K562 (cell line): ENCODE data around the gene SHB. TPM values are rescaled to one million over a fixed set of nuclear protein-coding genes. Genes with fewer than 3 reads are reported as not detected.

Source experiments
- ATAC-seq: fragments of 200-7000 bp; cut with Tn5 transposase; 3 replicates; pipeline ENCODE4 v1.9.1; 2020; ENCODE audit warnings: moderate library complexity
- BruUV-seq: library from RNA; stranded (reverse); fragments of 400-500 nt; replicated peaks from 2 replicates; lab custom pipeline; 2021; lab: Mats Ljungman, UMichigan
- CTCF ChIA-PET: fragments of 300-600 bp; formaldehyde crosslinking; extraction: SDS; loops from one replicate; lab custom pipeline; 2021; ENCODE audit warnings: low intra/inter-chr PET ratio; lab: Yijun Ruan, JAX
- POLR2A ChIA-PET: fragments of 300-600, 350-650 bp; sonication (Branson Sonifier 250); formaldehyde crosslinking; extraction: SDS; loops from one replicate; lab custom pipeline; 2021; ENCODE audit warnings: antibody characterized with exemption, inconsistent platforms; lab: Yijun Ruan, JAX
- DNase-seq, 4 experiments: peaks; one replicate each; pipeline versions ENCODE4 v3.0.0 to v3.0.0-alpha.2; 2011 to 2018; ENCODE audit warnings: low spot score in 3 of 4, mixed read lengths in 3 of 4; ENCODE audit errors: extremely low read depth in 1 of 4
- FAIRE-seq: peaks from 2 replicates; lab custom pipeline; 2011; peaks lifted over from hg19 to GRCh38; lab: Jason Lieb, UNC
- H2AFZ ChIP-seq: 2 replicates; pipeline ENCODE4 v1.6.0; 2011; ENCODE audit warnings: low read depth, low read length, control low read depth, inconsistent platforms
- H3K27ac ChIP-seq: fragments of 200-600 bp; 3 replicates; pipeline ENCODE4 v1.8.0; 2011; ENCODE audit warnings: low read depth, mild to moderate bottlenecking, control low read depth, inconsistent platforms, low read length, moderate library complexity, mixed read lengths; ENCODE audit errors: extremely low read depth
- H3K27me3 ChIP-seq, 2 experiments: fragments of 300-600 bp in 1 of 2; 2 replicates in 1 of 2; 3 replicates in 1 of 2; pipeline versions ENCODE4 v1.6.0 to v1.8.0; 2011; ENCODE audit warnings: inconsistent platforms in 2 of 2, low read length in 2 of 2, mild to moderate bottlenecking in 1 of 2, mixed read lengths in 1 of 2, moderate library complexity in 1 of 2; ENCODE audit not compliant: control insufficient read depth in 2 of 2, insufficient read depth in 2 of 2
- H3K36me3 ChIP-seq: fragments of 300-600 bp; 3 replicates; pipeline ENCODE4 v1.8.0; 2011; ENCODE audit warnings: mild to moderate bottlenecking, low read length, inconsistent platforms; ENCODE audit not compliant: control insufficient read depth, insufficient read depth
- H3K4me1 ChIP-seq, 2 experiments: fragments of 200-600 bp in 1 of 2; replicated peaks in 1 of 2; 2 replicates in 1 of 2; 3 replicates in 1 of 2; pipeline versions ENCODE4 v1.5.1 to v1.8.0; 2011; ENCODE audit warnings: inconsistent platforms in 2 of 2, low read length in 2 of 2, mild to moderate bottlenecking in 1 of 2, mixed read lengths in 1 of 2, moderate library complexity in 1 of 2; ENCODE audit not compliant: control insufficient read depth in 2 of 2, insufficient read depth in 2 of 2
- H3K4me2 ChIP-seq: 2 replicates; pipeline ENCODE4 v1.6.1; 2011; ENCODE audit warnings: low read length, control low read depth, inconsistent platforms, mixed read lengths; ENCODE audit not compliant: insufficient read depth
- H3K4me3 ChIP-seq: fragments of 200-600 bp; sonication (generic), shearing (Covaris generic); 2 replicates; pipeline ENCODE4 v1.5.1; 2016; ENCODE audit warnings: control low read depth, inconsistent platforms
- H3K79me2 ChIP-seq: fragments of 200-600 bp; 3 replicates; pipeline ENCODE4 v1.8.0; 2011; ENCODE audit warnings: low read length, inconsistent platforms; ENCODE audit not compliant: control insufficient read depth, insufficient read depth
- H3K9ac ChIP-seq, 2 experiments: 2 replicates each; pipeline versions ENCODE4 v1.6.0 to v1.6.1; 2011; ENCODE audit warnings: low read depth in 2 of 2, low read length in 2 of 2, control low read depth in 1 of 2, inconsistent platforms in 1 of 2, mild to moderate bottlenecking in 1 of 2, mixed read lengths in 1 of 2; ENCODE audit not compliant: insufficient read depth in 1 of 2
- H3K9me1 ChIP-seq: one replicate; pipeline ENCODE4 v1.6.0; 2011; ENCODE audit warnings: inconsistent platforms, mild to moderate bottlenecking, low read length, moderate library complexity; ENCODE audit not compliant: control insufficient read depth, insufficient read depth
- H3K9me3 ChIP-seq: replicated peaks from 2 replicates; pipeline ENCODE4 v1.5.1; 2011; ENCODE audit warnings: low read depth, low read length, inconsistent platforms; ENCODE audit not compliant: control insufficient read depth, insufficient read depth
- H4K20me1 ChIP-seq: replicated peaks from 2 replicates; pipeline ENCODE4 v1.6.1; 2011; ENCODE audit warnings: low read length, inconsistent platforms, mixed read lengths; ENCODE audit not compliant: control insufficient read depth, insufficient read depth
- EGR1 ChIP-seq: fragments of 450-650 bp; conservative IDR thresholded peaks from 2 replicates; pipeline ENCODE4 v1.6.1; 2017; ENCODE audit warnings: mild to moderate bottlenecking
- NFE2L1 ChIP-seq: fragments of 450-650 bp; IDR thresholded peaks from 2 replicates; pipeline ENCODE4 v1.6.1; 2016; ENCODE audit warnings: missing genetic modification characterization, low read depth, mild to moderate bottlenecking, missing compliant biosample characterization, moderate library complexity, borderline replicate concordance
- RAD51 ChIP-seq: fragments of 450-650 bp; IDR thresholded peaks from 2 replicates; pipeline ENCODE4 v1.7.1; 2016; ENCODE audit warnings: low read depth, mild to moderate bottlenecking, borderline replicate concordance
- RFX1 ChIP-seq: fragments of 450-650 bp; IDR thresholded peaks from 2 replicates; pipeline ENCODE4 v1.6.1; 2016; ENCODE audit warnings: mild to moderate bottlenecking, moderate library complexity
- SRF ChIP-seq, 2 experiments: fragments of 250-450, 450-650 bp in 1 of 2; sonication (Bioruptor Pico) in 1 of 2; sonication (generic) in 1 of 2; formaldehyde crosslinking; IDR thresholded peaks; 2 replicates each; pipeline versions ENCODE4 v1.5.0 to v1.5.1; 2020 to 2022; ENCODE audit warnings: mild to moderate bottlenecking in 1 of 2, missing genetic modification reagents in 1 of 2
- WGBS: fragments of 100-300 bp; shearing (Covaris generic); methylation state at CpG from one replicate; pipeline ENCODE4 v1.1.6; 2016; ENCODE audit warnings: low coverage, mixed read lengths; ENCODE audit not compliant: insufficient coverage; ENCODE audit errors: missing lambda C conversion rate; 5-methylcytosine and 5-hydroxymethylcytosine counted together
- in situ Hi-C: fragments of 300-500 bp; cut with MboI; formaldehyde crosslinking; loops from 4 replicates; pipeline ENCODE4 v1.15.0; 2018; ENCODE audit warnings: inconsistent platforms, mixed read lengths
- intact Hi-C: fragments of 100-400 bp; cut with micrococcal nuclease; formaldehyde crosslinking; loops from 2 replicates; pipeline ENCODE4 v1.14.2; 2022
- polyA plus RNA-seq, 8 experiments: library from polyadenylated mRNA; depleted of rRNA in 4 of 8; stranded (reverse) in 5 of 8; unstranded in 3 of 8; fragments of >200 nt; fragmentation: Nextera tagmentation in 2 of 8; fragmentation: Illumina TruSeq in 1 of 8; extraction: Ambion mirVana in 2 of 8; extraction: Trizol in 1 of 8; gene quantifications; 2 replicates each; pipeline versions ENCODE4 v1.2.1 to v1.2.3, GENCODE V29; 2011 to 2014; ENCODE audit warnings: inconsistent platforms in 1 of 8, missing spikeins in 1 of 8
- total RNA-seq, 7 experiments: library from RNA; depleted of rRNA in 6 of 7; stranded (reverse); fragments of >200 nt in 6 of 7; fragmentation: Illumina TruSeq in 2 of 7; extraction: Trizol in 2 of 7; gene quantifications; 2 replicates each; pipeline versions ENCODE4 v1.2.1 to v1.2.3, GENCODE V29; 2011 to 2021; ENCODE audit warnings: low replicate concordance in 1 of 7

Gene SHB
- total and polyA plus RNA-seq, 9 of the 15 experiments (the other 6 are each of a cell fraction or from before 2014, with no cell fraction given): 0.78 to 16.0 (median 5.3) TPM

DNA sequence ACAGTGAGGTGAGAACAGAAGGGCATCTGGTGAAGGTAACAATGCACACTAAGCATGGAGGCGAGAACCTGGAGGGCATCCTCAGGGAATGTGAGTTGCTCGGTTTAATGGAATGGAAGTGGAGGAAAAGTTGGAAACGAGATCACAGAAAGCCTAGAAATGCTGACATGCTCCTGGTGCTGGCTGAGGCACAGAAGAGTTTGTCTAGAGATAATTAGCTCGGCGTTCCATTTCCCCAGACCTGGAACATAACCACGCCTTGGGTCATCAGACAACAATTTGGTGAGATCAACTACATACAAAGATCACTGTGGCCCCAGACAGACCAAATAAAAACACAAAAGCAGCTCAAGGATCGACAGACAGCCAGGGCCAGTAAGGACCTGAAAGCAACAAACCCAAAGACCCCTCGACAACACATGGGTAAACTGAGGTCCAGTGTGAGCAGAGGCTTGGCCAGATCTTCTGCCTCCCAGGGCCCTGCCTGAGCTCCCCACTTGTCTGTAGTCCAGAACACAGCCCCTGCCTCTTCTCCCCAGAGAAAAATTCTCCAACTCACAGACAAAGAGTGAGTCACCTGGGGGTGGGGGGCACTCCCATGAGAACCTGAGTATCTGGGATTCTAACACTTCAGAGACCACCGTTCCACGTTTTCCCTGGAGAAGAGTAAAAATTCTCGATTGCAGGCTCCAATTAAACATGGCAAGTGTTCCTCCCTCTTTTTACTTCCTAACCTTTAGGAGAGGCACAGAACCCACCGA lies 52.5 kb downstream of the SHB start:
- no peaks in the 10 kb centered on the region for H3K27me3 ChIP-seq
- DNase-seq (no peak), FAIRE-seq (no peak), ATAC-seq (no peak)
- CTCF ChIA-PET: no interaction called here
- no peak overlapping the region for H3K4me3 ChIP-seq
- H3K9me1 ChIP-seq: no peaks in the 10 kb centered on the region
- 0 out of 3 replicates have a peak, but pooled peaks cover 5% of the 10 kb centered on the region for H3K79me2 ChIP-seq
- H4K20me1 ChIP-seq: peaks cover 20% of the 10 kb centered on the region
- H3K36me3 ChIP-seq: peaks cover 13% of the 10 kb centered on the region; the same call in 2 of the 3 replicates
- no peak for TF ChIP-seq RFX1
- no peak for TF ChIP-seq NFE2L1 (tag)
- no peak for TF ChIP-seq RAD51
- no peak for TF ChIP-seq SRF (CRISPR knock-in tag; IDR thresholded peaks at IDR 0.05)
- no peak for TF ChIP-seq EGR1
- H3K4me1 ChIP-seq: peaks cover 7 to 17% of the 10 kb centered on the region in 2 experiments; a peak in 3 of 5 replicates
- no TSS peak for BruUV-seq
- H3K27ac ChIP-seq: no peak overlapping the region; the same call in 2 of the 3 replicates
- intact Hi-C loops (no loop called here), in situ Hi-C loops (no loop called here)
- POLR2A ChIA-PET: interaction anchor here (1.4 to 2.0 kb wide), 3 partner anchors 10 to 20 kb away, joined by 4 read pairs; no protein-coding TSS in a partner anchor
- H2AFZ ChIP-seq: no peak overlapping the region
- WGBS: 60% methylated on average over 12 of the region's 12 CpGs
- H3K4me2 ChIP-seq: no peak overlapping the region
- H3K9me3 ChIP-seq: no peaks in the 10 kb centered on the region
- no peak overlapping the region for H3K9ac ChIP-seq
